ENCODE results near the gene RAB4A. TPM values are rescaled to one million over a fixed set of nuclear protein-coding genes. Genes with fewer than 3 reads are reported as not detected.

The RAB4A gene
- total and polyA plus RNA-seq, 12 donors: 15.7 to 131 (median 112) TPM

GRCh38 chr1:229243638-229244037 lies 27.3 kb upstream of the RAB4A start:
- WGBS, 2 donors: 90% methylated on average over 4 of the region's 4 CpGs
- no peak for TF ChIP-seq CTCF (IDR thresholded peaks at IDR 0.05)

DNA sequence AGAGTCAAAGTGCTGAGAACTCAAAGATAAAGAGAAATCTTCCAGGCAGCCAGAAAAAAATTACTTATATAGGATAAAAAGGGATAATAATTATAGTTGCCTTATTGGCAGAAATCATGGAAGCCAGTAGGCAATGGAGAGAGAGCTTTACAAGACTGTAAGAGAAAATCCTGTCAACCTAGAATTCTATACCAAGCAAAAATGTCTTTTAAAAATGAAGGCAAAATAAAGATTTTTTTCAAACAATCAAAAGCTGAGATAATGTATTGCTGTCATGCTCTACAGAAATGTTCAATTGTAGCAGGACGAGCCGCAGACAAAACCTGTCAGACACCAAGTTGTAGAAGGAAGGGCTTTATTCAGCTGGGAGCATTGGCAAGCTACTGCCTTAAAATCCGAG lies 26.8 kb upstream of the RAB4A start:
- WGBS, 2 donors: 92 to 99% methylated on average over 3 of the region's 3 CpGs
- intact Hi-C loops (cut with DNase I): no loop called here
- TF ChIP-seq CTCF (IDR thresholded peaks at IDR 0.05): no peak

More at GRCh38 chr1:229243638-229244037, 27.3 kb upstream of the RAB4A start:
- Histone ChIP-seq H3K4me1 (peaks cover 0 to 5% (median 0%) of the 10 kb centered on the region in 9 donors), H3K4me3 (no peak overlapping the region), H3K9me3 (peaks cover 0 to 25% (median 14%) of the 10 kb centered on the region in 11 donors), H3K27ac (no peak overlapping the region), H3K36me3 (no peaks in the 10 kb centered on the region), H3K27me3 (no peaks in the 10 kb centered on the region)
- intact Hi-C loops (cut with DNase I): no loop called here
- ATAC-seq (no peak), DNase-seq (no peak)

GRCh38 chr1:229247871-229248270 lies 23.0 kb upstream of the RAB4A start:
- Histone ChIP-seq H3K4me1 (peaks cover 0 to 24% (median 0%) of the 10 kb centered on the region in 9 donors), H3K27ac (no peak overlapping the region), H3K27me3 (peaks cover 0 to 6% (median 0%) of the 10 kb centered on the region in 7 donors), H3K4me3 (no peak overlapping the region), H3K36me3 (no peaks in the 10 kb centered on the region), H3K9me3 (peaks cover 0 to 23% (median 14%) of the 10 kb centered on the region in 11 donors)
- ATAC-seq: no peak
- 82 to 87% methylated on average over 2 of the region's 2 CpGs for WGBS, 2 donors
- intact Hi-C loops (cut with DNase I): no loop called here
- DNase-seq: no peak
- TF ChIP-seq CTCF (IDR thresholded peaks at IDR 0.05): no peak

More for the DNA sequence above, 26.8 kb upstream of the RAB4A start:
- DNase-seq: no peak
- Histone ChIP-seq H3K27me3 (no peaks in the 10 kb centered on the region), H3K4me1 (peaks cover 0 to 9% (median 0%) of the 10 kb centered on the region in 9 donors), H3K36me3 (no peaks in the 10 kb centered on the region), H3K4me3 (no peak overlapping the region), H3K27ac (no peak overlapping the region), H3K9me3 (peaks cover 0 to 25% (median 14%) of the 10 kb centered on the region in 11 donors)
- ATAC-seq: no peak

DNA sequence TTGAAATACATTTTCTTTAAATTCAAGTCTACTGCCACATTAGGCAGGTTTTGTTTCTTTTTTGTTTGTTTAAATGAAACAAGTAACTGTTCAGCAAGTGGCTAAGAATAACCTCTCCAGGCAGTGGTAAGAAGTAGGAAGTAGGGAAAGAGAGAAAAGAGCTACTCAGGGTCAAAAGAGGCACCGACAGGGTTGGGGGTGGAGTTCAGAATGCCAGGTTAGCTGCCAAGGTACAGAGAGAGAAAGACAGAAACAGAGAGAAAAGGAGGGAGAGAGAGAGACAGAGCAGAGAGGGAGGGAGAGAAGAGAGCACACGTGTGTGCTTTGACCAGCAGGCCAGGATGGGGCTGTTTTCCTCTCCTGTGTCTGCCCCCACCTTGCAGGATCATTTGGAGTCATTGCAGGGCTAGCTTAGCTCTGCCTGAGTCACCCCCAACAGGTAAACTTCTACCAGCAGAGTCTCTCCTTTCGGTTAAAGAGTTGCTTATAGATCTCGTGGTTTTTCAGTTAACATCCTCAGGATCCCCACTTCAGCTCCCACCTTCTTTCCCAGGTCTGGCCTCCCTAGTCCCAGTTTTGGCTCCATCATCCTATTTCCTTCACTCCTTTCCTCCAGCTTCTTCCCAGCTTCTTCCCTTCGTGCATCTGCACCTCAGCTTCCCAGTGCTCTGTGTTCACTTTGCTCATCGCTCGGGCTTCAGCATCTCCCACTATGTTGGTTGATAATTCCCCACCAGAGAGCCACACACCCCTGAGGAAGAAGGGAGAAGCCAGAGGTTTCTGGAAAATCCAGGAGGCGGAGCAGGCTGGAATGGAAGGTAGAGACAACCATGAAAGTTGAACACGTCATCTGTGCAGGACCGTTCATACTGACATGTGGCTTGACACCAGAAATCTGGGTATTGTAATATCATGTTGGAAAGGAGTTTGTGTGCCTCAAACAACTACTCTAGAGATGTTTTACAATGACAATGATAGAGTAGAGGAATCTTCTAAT lies 21.8 kb upstream of the RAB4A start:
- Histone ChIP-seq H3K9me3 (peaks cover 0 to 10% (median 5%) of the 10 kb centered on the region in 11 donors), H3K36me3 (no peaks in the 10 kb centered on the region), H3K4me1 (peaks cover 0 to 36% (median 0%) of the 10 kb centered on the region in 9 donors), H3K4me3 (no peak overlapping the region), H3K27ac (peak overlapping the region in 1 of 10 donors; percentile 38), H3K27me3 (peaks cover 0 to 6% (median 0%) of the 10 kb centered on the region in 7 donors)
- DNase-seq: no peak
- intact Hi-C loops (cut with DNase I): no loop called here
- no peak for ATAC-seq
- no peak for TF ChIP-seq CTCF (IDR thresholded peaks at IDR 0.05)
- 48 to 52% methylated on average over 10 of the region's 10 CpGs for WGBS, 2 donors

Measured in heart right ventricle (tissue), 16 donors.